ENCODE measurements around the gene OR2F2.

- TF ChIP-seq CTCF (IDR thresholded peaks at IDR 0.05), result no peak
- TF ChIP-seq GABPA (IDR thresholded peaks at IDR 0.05; ENCODE audit: low read depth), result no peak
- no peak for TF ChIP-seq MAX (IDR thresholded peaks at IDR 0.05; ENCODE audit: low read depth)
- TF ChIP-seq SMC3 (IDR thresholded peaks at IDR 0.05; ENCODE audit: low read depth, low read length), result no peak
- no peak for TF ChIP-seq REST (IDR thresholded peaks at IDR 0.05; ENCODE audit: low read depth, low read length)
- TF ChIP-seq EZH2phosphoT487 (IDR thresholded peaks at IDR 0.05; ENCODE audit: borderline replicate concordance, low read depth), result no peak
- TF ChIP-seq JUND (IDR thresholded peaks at IDR 0.05), result no peak
- no peak for TF ChIP-seq POLR2AphosphoS5 (IDR thresholded peaks at IDR 0.05; ENCODE audit: low read depth, low read length)
- TF ChIP-seq CHD2 (IDR thresholded peaks at IDR 0.05; ENCODE audit: low read length, partially characterized antibody), result no peak
Observed at GRCh38 chr7:143975617-143976016, 40.6 kb downstream of the OR2F2 start.
